ENCODE measurements around the gene DUSP22.
"Not testable (repeated sequence)": the region's sequence is repeated elsewhere in the genome, so short reads cannot be mapped to it uniquely, and the experiment has no call there.

Gene DUSP22

GRCh38 chr6:291697-292505, at the start of gene DUSP22:
Gene DUSP22 (plus strand): TSS chr6:292487. CDS start chr6:292540, 53 bp downstream.
- peak; percentile 100 for DNase-seq (ENCODE audit: low spot score)

- DNase-seq (ENCODE audit: low spot score) = no peak
These were observed 45.9 kb upstream of the DUSP22 start for GRCh38 chr6:246352-246751.

GRCh38 chr6:247351-247750, 44.9 kb upstream of the DUSP22 start:
- DNase-seq (ENCODE audit: low spot score) = no peak

GRCh38 chr6:248046-248445, 44.2 kb upstream of the DUSP22 start:
- not testable (repeated sequence) for DNase-seq (ENCODE audit: low spot score)

GRCh38 chr6:250676-251075, 41.6 kb upstream of the DUSP22 start:
- DNase-seq (ENCODE audit: low spot score) = no peak

GRCh38 chr6:251920-252319, 40.4 kb upstream of the DUSP22 start:
- no peak for DNase-seq (ENCODE audit: low spot score)

- no peak for DNase-seq (ENCODE audit: low spot score)
These were observed 39.3 kb upstream of the DUSP22 start for GRCh38 chr6:252775-253535.

GRCh38 chr6:254016-254415, 38.3 kb upstream of the DUSP22 start:
- no peak for DNase-seq (ENCODE audit: low spot score)

GRCh38 chr6:255041-255750, 37.1 kb upstream of the DUSP22 start:
- DNase-seq (ENCODE audit: low spot score) = no peak

- DNase-seq (ENCODE audit: low spot score) = no peak
These were observed 36.6 kb upstream of the DUSP22 start for GRCh38 chr6:255751-256083.

- no peak for DNase-seq (ENCODE audit: low spot score)
These were observed 36.1 kb upstream of the DUSP22 start for GRCh38 chr6:256169-256568.

GRCh38 chr6:257031-257725, 35.1 kb upstream of the DUSP22 start:
- DNase-seq (ENCODE audit: low spot score) = peak; percentile 12

- no peak for DNase-seq (ENCODE audit: low spot score)
These were observed 34.5 kb upstream of the DUSP22 start for GRCh38 chr6:257774-258173.

GRCh38 chr6:259316-259715, 33.0 kb upstream of the DUSP22 start:
- no peak for DNase-seq (ENCODE audit: low spot score)

- DNase-seq (ENCODE audit: low spot score) = no peak
These were observed 32.3 kb upstream of the DUSP22 start for GRCh38 chr6:259901-260508.

GRCh38 chr6:264626-265025, 27.7 kb upstream of the DUSP22 start:
- DNase-seq (ENCODE audit: low spot score) = no peak

GRCh38 chr6:268394-268935, 23.8 kb upstream of the DUSP22 start:
- DNase-seq (ENCODE audit: low spot score) = no peak

- DNase-seq (ENCODE audit: low spot score) = no peak
These were observed 18.7 kb upstream of the DUSP22 start for GRCh38 chr6:273551-274058.

- no peak for DNase-seq (ENCODE audit: low spot score)
These were observed 14.5 kb upstream of the DUSP22 start for GRCh38 chr6:277746-278145.

GRCh38 chr6:278494-278893, 13.8 kb upstream of the DUSP22 start:
- no peak for DNase-seq (ENCODE audit: low spot score)

- DNase-seq (ENCODE audit: low spot score) = no peak
These were observed 12.8 kb upstream of the DUSP22 start for GRCh38 chr6:279341-280029.
